NCI-H2081 treated with DMSO at 0.1 percent for 48 hours (cell line): Measurements from ENCODE around the gene KLK13.

Experiments used
- DNase-seq: peaks from one replicate; lab custom pipeline; 2025; lab: John Stamatoyannopoulos, UW

The KLK13 gene

GRCh38 chr19:51091895-51092873 lies 27.3 kb upstream of the KLK13 start:
- no peak for DNase-seq

- no peak for DNase-seq
Measured at GRCh38 chr19:51091126-51091525, 26.2 kb upstream of the KLK13 start.

- DNase-seq = no peak
Measured at GRCh38 chr19:51090471-51090870, 25.6 kb upstream of the KLK13 start.

- DNase-seq = no peak
Measured at GRCh38 chr19:51089786-51090185, 24.9 kb upstream of the KLK13 start.

GRCh38 chr19:51086153-51086850 lies 21.4 kb upstream of the KLK13 start:
- DNase-seq = no peak

GRCh38 chr19:51084505-51084904 lies 19.6 kb upstream of the KLK13 start:
- no peak for DNase-seq

GRCh38 chr19:51083783-51084182 lies 18.9 kb upstream of the KLK13 start:
- no peak for DNase-seq

- DNase-seq = no peak
Measured at GRCh38 chr19:51083181-51083580, 18.3 kb upstream of the KLK13 start.

GRCh38 chr19:51082611-51083010 lies 17.7 kb upstream of the KLK13 start, which contains the start of gene KLK14:
TSS of gene KLK14 (minus strand) at chr19:51082887. CDS start at chr19:51082614, 273 bp downstream.
- no peak for DNase-seq

GRCh38 chr19:51081476-51081875 lies 16.6 kb upstream of the KLK13 start:
- DNase-seq = no peak

GRCh38 chr19:51079481-51080110 lies 14.7 kb upstream of the KLK13 start:
- DNase-seq = no peak

- no peak for DNase-seq
Measured at GRCh38 chr19:51078731-51079130, 13.8 kb upstream of the KLK13 start.

- DNase-seq = no peak
Measured at GRCh38 chr19:51078104-51078503, 13.2 kb upstream of the KLK13 start.

GRCh38 chr19:51076631-51077213 lies 11.8 kb upstream of the KLK13 start:
- no peak for DNase-seq

- no peak for DNase-seq
Measured at GRCh38 chr19:51075998-51076397, 11.1 kb upstream of the KLK13 start.

GRCh38 chr19:51071095-51071405 lies 6.2 kb upstream of the KLK13 start:
- DNase-seq = no peak

GRCh38 chr19:51070334-51071094 lies 5.6 kb upstream of the KLK13 start:
- no peak for DNase-seq

GRCh38 chr19:51066393-51067186 lies 1.7 kb upstream of the KLK13 start:
- no peak for DNase-seq

- DNase-seq = no peak
Measured at GRCh38 chr19:51065221-51065960, 499 bp upstream of the KLK13 start.

GRCh38 chr19:51063664-51064063 lies 1.2 kb downstream of the KLK13 start:
- no peak for DNase-seq
